GM13976 (cell line): ENCODE results near the gene GALNT10.

Experiments used
- DNase-seq: peaks from one replicate; pipeline ENCODE4 v3.0.0; 2012; ENCODE audit warnings: low spot score
- CTCF ChIP-seq: IDR thresholded peaks from 2 replicates; pipeline ENCODE4 v1.5.1; 2012; ENCODE audit warnings: borderline replicate concordance, mild to moderate bottlenecking; ENCODE audit not compliant: insufficient read depth; ENCODE audit errors: extremely low read depth, missing control alignments, control extremely low read depth
- in situ Hi-C: fragments of 300-500 bp; cut with MboI; formaldehyde crosslinking; loops from one replicate; pipeline ENCODE4 v1.12.0; 2022; ENCODE audit warnings: low sequenced_read_pairs, mixed read lengths, inconsistent platforms; ENCODE audit not compliant: unreplicated experiment

Gene GALNT10

DNA sequence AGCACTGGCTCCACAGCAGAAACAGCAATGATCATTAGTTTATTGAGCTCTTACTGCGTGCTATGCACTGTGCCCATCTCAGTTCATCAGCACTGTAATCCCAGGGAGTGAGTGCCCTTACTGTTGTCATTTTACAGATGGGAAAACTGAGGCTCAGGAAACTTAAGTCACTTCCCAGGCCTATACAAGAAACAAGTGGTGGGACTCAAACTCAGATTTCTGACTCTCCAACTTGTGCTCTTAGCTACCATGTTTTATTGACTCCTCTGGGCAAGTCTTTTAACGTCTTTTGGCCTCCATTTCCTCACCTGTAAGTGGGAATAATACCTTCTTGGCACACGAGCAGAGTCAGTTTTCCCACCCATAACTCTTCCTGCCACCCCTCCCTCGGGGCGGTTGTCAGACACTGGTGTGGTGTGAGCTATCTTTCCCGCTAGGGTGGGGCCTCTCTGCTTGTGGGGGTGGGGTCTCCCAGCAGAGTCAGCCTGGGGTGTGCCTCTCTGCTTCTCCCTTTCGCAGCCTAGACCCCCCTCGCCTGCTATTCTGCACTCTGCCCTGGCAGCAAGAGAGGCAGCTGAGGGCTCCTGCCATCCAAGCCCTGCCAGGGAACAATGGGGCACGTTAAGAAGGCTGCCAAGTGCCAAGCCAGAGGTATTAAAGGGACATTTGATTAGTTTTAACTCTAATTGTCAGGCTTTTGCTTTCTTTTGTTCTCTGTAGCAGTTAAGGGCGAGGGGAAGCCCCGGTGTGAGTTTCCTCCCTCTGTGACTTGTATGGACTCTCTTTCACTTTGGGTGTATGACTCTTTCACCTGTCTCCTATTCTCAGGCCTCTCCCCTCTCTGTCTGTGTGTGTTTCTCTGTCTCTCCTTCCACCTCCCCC, 12.1 kb downstream of the GALNT10 start:
- in situ Hi-C loops = no loop called here
- peak; percentile 80 for DNase-seq
- no peak for TF ChIP-seq CTCF

- no peak for DNase-seq
- in situ Hi-C loops = no loop called here
- TF ChIP-seq CTCF = no peak
Observed at GRCh38 chr5:154203798-154204578, 13.5 kb downstream of the GALNT10 start.

GRCh38 chr5:154205441-154206117, 15.0 kb downstream of the GALNT10 start:
- no peak for TF ChIP-seq CTCF
- in situ Hi-C loops = no loop called here
- DNase-seq = no peak

- in situ Hi-C loops = no loop called here
- no peak for DNase-seq
- no peak for TF ChIP-seq CTCF
Observed at GRCh38 chr5:154206311-154206710, 15.8 kb downstream of the GALNT10 start.

DNA sequence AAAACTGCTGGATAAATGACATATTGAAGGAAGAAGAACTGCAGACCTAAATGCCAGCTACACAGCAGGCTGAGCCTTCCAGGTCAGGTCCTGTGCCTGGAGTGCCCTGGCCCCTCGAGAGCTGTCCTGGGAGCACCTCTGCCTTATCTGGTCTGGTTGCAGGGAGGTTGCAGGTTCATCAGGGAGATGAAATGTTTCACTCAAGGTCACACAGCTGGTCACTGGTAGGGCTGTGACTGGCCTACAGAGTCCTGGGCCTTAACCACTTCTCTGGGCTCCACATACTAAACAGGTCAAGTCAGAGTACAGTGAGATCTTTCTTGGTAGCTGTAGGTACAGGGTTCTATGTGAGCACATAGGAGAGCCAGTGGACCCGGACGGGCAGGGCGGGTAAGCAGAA, 16.7 kb downstream of the GALNT10 start:
- no peak for TF ChIP-seq CTCF
- no peak for DNase-seq
- in situ Hi-C loops = no loop called here

DNA sequence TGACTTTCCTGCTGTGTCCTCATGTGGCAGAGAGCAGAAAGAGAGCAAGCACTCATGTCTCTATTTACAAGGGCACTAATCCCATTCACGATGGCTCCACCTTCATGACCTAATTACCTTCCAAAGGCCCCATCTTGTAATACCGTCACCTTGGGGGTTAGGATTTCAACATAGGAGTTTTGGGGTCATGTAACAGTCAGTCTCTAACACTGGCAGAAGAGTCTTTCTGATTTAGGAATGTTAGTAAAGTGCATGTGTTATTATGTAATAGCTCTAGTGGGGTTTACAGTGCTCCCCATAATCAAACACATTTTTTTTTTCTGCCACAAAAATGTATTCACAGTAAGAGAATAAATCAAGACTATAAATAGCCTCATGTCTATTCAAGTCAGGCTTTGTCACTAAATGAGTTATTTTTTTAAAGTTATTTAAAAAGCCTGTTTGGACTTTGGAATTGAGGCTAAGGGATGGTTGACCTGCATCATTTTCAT, 19.1 kb downstream of the GALNT10 start:
- in situ Hi-C loops = no loop called here
- no peak for DNase-seq

More for the DNA sequence above, 19.1 kb downstream of the GALNT10 start:
- TF ChIP-seq CTCF = no peak
